ENCODE data around the gene SLC30A7.
A peak's percentile ranks its signal among the peaks of the same experiment; 100 is the strongest.
"Not testable (repeated sequence)": the region's sequence is repeated elsewhere in the genome, so short reads cannot be mapped to it uniquely, and the experiment has no call there.

Gene SLC30A7

GRCh38 chr1:100941580-100942216 lies 45.8 kb downstream of the SLC30A7 start:
- ChIA-PET POLR2A (ENCODE audit: low non-redundant PET) (no interaction called here), CTCF (interaction anchor here (0.6 kb wide), 2 partner anchors 367 to 811 kb away, joined by 4 read pairs; no protein-coding TSS in a partner anchor)
- TF ChIP-seq CTCF (conservative IDR thresholded peaks at IDR 0.05; ENCODE audit: low read depth): no peak
- no peak for DNase-seq (ENCODE audit: low spot score)
- H3K27ac ChIP-seq: no peak overlapping the region

- no peak for TF ChIP-seq CTCF (conservative IDR thresholded peaks at IDR 0.05; ENCODE audit: low read depth)
- no peak for DNase-seq (ENCODE audit: low spot score)
- POLR2A ChIA-PET (ENCODE audit: low non-redundant PET): no interaction called here
- no peak overlapping the region for H3K27ac ChIP-seq
- CTCF ChIA-PET: interaction anchor here (0.6 kb wide), 1 partner anchor 812 kb away, joined by 4 read pairs; no protein-coding TSS in a partner anchor
Measured at GRCh38 chr1:100942304-100943046, 46.6 kb downstream of the SLC30A7 start.

GRCh38 chr1:100943533-100943932 lies 47.6 kb downstream of the SLC30A7 start:
- no peak for DNase-seq (ENCODE audit: low spot score)
- TF ChIP-seq CTCF (conservative IDR thresholded peaks at IDR 0.05; ENCODE audit: low read depth): no peak
- CTCF ChIA-PET: interaction anchor here (0.6 kb wide), 1 partner anchor 251 kb away, joined by 3 read pairs; no protein-coding TSS in a partner anchor
- POLR2A ChIA-PET (ENCODE audit: low non-redundant PET): no interaction called here
- H3K27ac ChIP-seq: no peak overlapping the region

- POLR2A ChIA-PET (ENCODE audit: low non-redundant PET); CTCF ChIA-PET; H3K27ac ChIP-seq; DNase-seq (ENCODE audit: low spot score): not testable (repeated sequence)
Measured at GRCh38 chr1:100946064-100946463, 50.2 kb downstream of the SLC30A7 start.

GRCh38 chr1:100947816-100948215 lies 51.9 kb downstream of the SLC30A7 start:
- CTCF ChIA-PET; H3K27ac ChIP-seq; DNase-seq (ENCODE audit: low spot score); POLR2A ChIA-PET (ENCODE audit: low non-redundant PET): not testable (repeated sequence)

GRCh38 chr1:100948721-100949405 lies 53.0 kb downstream of the SLC30A7 start:
- POLR2A ChIA-PET (ENCODE audit: low non-redundant PET); DNase-seq (ENCODE audit: low spot score); H3K27ac ChIP-seq: not testable (repeated sequence)
- CTCF ChIA-PET: interaction anchor here (0.7 kb wide), 1 partner anchor 11 kb away, joined by 3 read pairs; no protein-coding TSS in a partner anchor

GRCh38 chr1:100949515-100950158 lies 53.7 kb downstream of the SLC30A7 start:
- CTCF ChIA-PET: interaction anchor here (0.7 kb wide), 1 partner anchor 12 kb away, joined by 3 read pairs; no protein-coding TSS in a partner anchor
- H3K27ac ChIP-seq; POLR2A ChIA-PET (ENCODE audit: low non-redundant PET): not testable (repeated sequence)
- peak; percentile 13 for DNase-seq (ENCODE audit: low spot score)

- ChIA-PET CTCF (interaction anchor here (0.6 to 0.7 kb wide), 2 partner anchors 16 to 33 kb away, joined by 3 read pairs; no protein-coding TSS in a partner anchor), POLR2A (ENCODE audit: low non-redundant PET) (no interaction called here)
- TF ChIP-seq CTCF (conservative IDR thresholded peaks at IDR 0.05; ENCODE audit: low read depth): no peak
- DNase-seq (ENCODE audit: low spot score): no peak
- H3K27ac ChIP-seq: no peak overlapping the region
Measured at GRCh38 chr1:100950337-100950736, 54.4 kb downstream of the SLC30A7 start.

Data from RWPE1 (cell line).